NT2/D1 (cell line): ENCODE data around the gene CALHM3.
A peak's percentile ranks its signal among the peaks of the same experiment; 100 is the strongest.

Source experiments
- DNase-seq: peaks from one replicate; pipeline ENCODE4 v3.0.0-alpha.2; 2011; ENCODE audit warnings: low read depth, low spot score
- H3K27me3 ChIP-seq: 2 replicates; pipeline ENCODE4 v1.6.0; 2011; ENCODE audit warnings: mild to moderate bottlenecking; ENCODE audit not compliant: insufficient read length, insufficient read depth
- H3K36me3 ChIP-seq: 2 replicates; pipeline ENCODE4 v1.6.1; 2011; ENCODE audit warnings: mild to moderate bottlenecking, low read length, mixed read lengths; ENCODE audit not compliant: insufficient read depth, insufficient read length
- H3K4me1 ChIP-seq: 2 replicates; pipeline ENCODE4 v1.5.1; 2011; ENCODE audit not compliant: insufficient read depth, insufficient read length
- H3K4me3 ChIP-seq: 2 replicates; pipeline ENCODE4 v1.5.1; 2011; ENCODE audit warnings: low read depth; ENCODE audit not compliant: insufficient read length
- H3K9ac ChIP-seq: 2 replicates; pipeline ENCODE4 v1.6.0; 2011; ENCODE audit warnings: low read depth; ENCODE audit not compliant: insufficient read length
- H3K9me3 ChIP-seq: 2 replicates; pipeline ENCODE4 v1.5.1; 2011; ENCODE audit warnings: mild to moderate bottlenecking, low read length; ENCODE audit not compliant: insufficient read depth
- SUZ12 ChIP-seq: IDR thresholded peaks from 2 replicates; pipeline ENCODE4 v1.6.1; 2011; ENCODE audit not compliant: insufficient read length, insufficient read depth; ENCODE audit errors: extremely low read depth
- YY1 ChIP-seq: IDR thresholded peaks from 2 replicates; pipeline ENCODE4 v1.6.1; 2011; ENCODE audit not compliant: insufficient read length, insufficient read depth
- ZNF274 ChIP-seq: IDR thresholded peaks from 2 replicates; pipeline ENCODE4 v1.6.1; 2011; ENCODE audit warnings: mild to moderate bottlenecking, low read depth, low read length

The CALHM3 gene

DNA sequence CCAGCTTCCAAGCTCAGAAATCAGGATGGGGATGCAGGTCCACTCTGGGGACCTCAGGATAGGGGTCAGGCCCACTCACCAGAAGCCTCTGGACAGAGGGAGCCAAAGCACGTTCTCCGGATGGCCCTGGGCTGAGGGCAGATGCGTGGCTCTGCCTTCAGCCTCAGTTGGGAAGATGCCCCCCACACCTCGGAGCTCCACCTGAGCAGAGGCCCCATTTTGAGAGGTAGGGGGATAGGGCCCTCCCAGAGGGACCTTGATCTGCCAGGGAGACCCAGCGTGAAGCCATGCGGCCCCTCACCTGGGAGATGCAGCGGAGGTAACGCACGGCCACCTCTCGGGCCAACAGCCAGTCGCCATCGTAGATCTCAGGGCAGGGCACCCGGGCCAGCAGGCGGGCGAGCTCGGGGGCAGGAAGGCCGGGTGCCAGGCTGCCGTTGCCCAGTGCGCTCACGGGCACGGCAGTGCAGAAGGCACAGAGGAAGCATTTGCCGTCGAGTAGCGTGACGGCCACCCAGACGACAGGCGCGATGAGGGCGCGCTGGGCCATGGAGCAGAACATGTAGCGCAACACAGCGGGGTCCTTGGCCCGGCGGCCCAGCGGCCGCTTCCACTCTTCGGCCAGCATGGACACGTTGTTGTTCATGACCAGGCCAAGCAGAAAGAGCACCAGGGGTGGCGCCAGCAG lies 21.0 kb downstream of the CALHM3 start:
- H3K4me3 ChIP-seq, result no peak overlapping the region
- H3K4me1 ChIP-seq, result no peaks in the 10 kb centered on the region
- H3K36me3 ChIP-seq, result no peaks in the 10 kb centered on the region
- no peak for DNase-seq
- no peaks in the 10 kb centered on the region for H3K27me3 ChIP-seq
- no peak overlapping the region for H3K9ac ChIP-seq
- H3K9me3 ChIP-seq, result no peaks in the 10 kb centered on the region
- TF ChIP-seq ZNF274 (no peak), YY1 (no peak), SUZ12 (no peak)

DNA sequence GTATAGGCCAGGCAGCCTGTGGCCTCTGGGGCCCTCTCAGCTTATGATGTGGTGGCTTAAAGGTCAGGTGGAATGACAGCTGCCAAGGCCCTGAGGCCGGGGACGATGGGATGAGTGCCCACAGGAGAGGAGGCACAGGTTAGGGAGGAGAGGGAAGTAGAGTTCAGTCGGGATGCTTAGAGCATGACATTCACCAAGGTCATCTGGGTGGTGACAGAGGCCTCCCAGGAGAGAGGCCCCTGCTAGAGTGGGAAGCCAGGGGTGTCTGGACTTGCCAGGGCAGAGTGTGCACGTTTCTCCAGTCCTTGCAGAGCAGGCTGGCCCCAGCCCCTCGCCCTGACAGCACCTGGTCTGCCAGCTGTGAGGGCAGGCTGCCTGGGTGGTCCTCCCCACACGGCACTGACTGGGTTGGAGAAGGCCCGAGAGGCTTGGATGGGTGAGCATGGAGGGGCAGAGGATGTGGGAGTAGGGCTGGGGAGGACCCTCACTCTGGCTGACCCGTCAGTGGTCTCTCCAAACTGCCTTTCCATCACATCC lies 21.8 kb downstream of the CALHM3 start:
- Histone ChIP-seq H3K9ac (no peak overlapping the region), H3K27me3 (no peaks in the 10 kb centered on the region), H3K9me3 (no peaks in the 10 kb centered on the region), H3K36me3 (no peaks in the 10 kb centered on the region), H3K4me1 (no peaks in the 10 kb centered on the region), H3K4me3 (no peak overlapping the region)
- no peak for DNase-seq
- no peak for TF ChIP-seq YY1
- no peak for TF ChIP-seq ZNF274
- no peak for TF ChIP-seq SUZ12

DNA sequence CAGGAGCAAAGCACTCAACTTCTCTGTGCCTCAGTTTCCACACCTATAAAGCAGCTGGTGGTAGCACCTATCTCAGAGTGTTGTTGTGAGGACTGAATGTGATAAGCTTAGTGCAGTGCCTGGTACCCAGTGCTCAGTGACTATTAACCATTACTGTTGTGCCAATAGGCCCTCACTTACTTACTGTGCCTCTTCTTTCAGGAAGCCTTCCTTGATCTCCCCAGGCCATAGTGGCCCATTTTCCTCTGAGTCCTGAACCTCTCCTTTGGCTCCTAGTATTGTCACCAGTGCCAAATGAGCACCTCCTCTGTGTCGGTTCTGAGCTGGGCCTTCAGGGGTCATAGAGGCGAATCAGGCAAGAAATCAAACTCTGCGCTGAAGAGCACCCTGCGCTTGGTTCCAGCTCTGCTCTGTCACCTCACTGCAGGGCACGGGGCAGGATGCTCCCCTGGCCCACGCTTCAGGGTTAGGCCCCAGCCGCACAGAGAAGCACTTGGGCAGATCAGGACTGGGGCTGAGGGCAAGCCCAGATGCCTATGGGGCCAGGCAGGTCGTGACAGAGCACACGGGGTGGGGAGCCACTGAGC lies 22.9 kb downstream of the CALHM3 start:
- DNase-seq, result no peak
- TF ChIP-seq ZNF274 (no peak), SUZ12 (no peak), YY1 (no peak)

DNA sequence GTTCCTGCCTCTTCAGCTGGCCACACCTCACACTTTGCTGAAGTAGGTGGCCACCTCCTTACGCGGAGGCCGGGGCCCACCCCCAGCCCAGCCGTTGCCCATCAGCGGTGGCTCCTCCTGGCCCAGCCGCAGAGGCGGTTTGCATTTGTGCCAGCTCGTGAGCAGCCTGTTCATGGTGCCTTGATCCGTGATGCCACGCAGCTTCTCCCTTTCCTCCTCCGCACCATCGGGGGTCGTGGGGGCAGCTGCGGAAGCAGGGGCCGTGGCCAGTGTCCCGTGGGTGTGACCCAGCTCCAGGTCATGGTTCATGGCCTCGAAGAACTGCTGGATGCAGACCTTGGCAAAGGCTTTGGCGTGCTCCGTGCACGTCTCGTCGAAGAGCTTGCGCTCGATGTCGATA lies 23.8 kb downstream of the CALHM3 start:
- Histone ChIP-seq H3K9ac (no peak overlapping the region), H3K27me3 (no peaks in the 10 kb centered on the region), H3K4me1 (peaks cover 4% of the 10 kb centered on the region), H3K9me3 (no peaks in the 10 kb centered on the region), H3K4me3 (no peak overlapping the region), H3K36me3 (peaks cover 4% of the 10 kb centered on the region)
- no peak for DNase-seq
- TF ChIP-seq YY1 (no peak), ZNF274 (no peak), SUZ12 (no peak)

More for the DNA sequence above, 22.9 kb downstream of the CALHM3 start:
- Histone ChIP-seq H3K9ac (no peak overlapping the region), H3K9me3 (no peaks in the 10 kb centered on the region), H3K36me3 (no peaks in the 10 kb centered on the region), H3K4me3 (no peak overlapping the region), H3K27me3 (no peaks in the 10 kb centered on the region), H3K4me1 (peaks cover 2% of the 10 kb centered on the region)

DNA sequence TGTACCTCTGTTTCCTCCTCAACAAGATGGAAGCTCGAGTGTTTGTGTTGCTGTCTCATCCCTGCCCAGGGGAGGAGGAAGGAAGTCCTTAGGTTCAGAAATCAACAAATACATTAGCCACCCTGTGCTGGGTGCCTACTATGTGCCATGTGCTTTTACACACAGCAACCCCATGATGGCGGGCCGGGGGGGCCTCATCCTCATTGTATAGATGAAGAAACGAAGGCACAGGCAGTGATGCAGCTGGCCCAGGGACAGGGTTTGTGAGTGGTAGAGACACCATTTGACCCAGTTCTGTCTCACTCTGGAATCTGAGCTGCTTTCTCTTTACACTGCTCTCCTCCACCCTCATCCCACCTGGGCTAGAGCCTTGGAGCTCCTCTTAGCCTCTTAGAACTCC lies 25.0 kb downstream of the CALHM3 start:
- TF ChIP-seq YY1, result no peak
- no peak for TF ChIP-seq SUZ12
- TF ChIP-seq ZNF274, result no peak
- DNase-seq, result no peak
- Histone ChIP-seq H3K9ac (no peak overlapping the region), H3K4me1 (peaks cover 12% of the 10 kb centered on the region), H3K4me3 (no peak overlapping the region), H3K9me3 (no peaks in the 10 kb centered on the region), H3K36me3 (peaks cover 16% of the 10 kb centered on the region), H3K27me3 (no peaks in the 10 kb centered on the region)

DNA sequence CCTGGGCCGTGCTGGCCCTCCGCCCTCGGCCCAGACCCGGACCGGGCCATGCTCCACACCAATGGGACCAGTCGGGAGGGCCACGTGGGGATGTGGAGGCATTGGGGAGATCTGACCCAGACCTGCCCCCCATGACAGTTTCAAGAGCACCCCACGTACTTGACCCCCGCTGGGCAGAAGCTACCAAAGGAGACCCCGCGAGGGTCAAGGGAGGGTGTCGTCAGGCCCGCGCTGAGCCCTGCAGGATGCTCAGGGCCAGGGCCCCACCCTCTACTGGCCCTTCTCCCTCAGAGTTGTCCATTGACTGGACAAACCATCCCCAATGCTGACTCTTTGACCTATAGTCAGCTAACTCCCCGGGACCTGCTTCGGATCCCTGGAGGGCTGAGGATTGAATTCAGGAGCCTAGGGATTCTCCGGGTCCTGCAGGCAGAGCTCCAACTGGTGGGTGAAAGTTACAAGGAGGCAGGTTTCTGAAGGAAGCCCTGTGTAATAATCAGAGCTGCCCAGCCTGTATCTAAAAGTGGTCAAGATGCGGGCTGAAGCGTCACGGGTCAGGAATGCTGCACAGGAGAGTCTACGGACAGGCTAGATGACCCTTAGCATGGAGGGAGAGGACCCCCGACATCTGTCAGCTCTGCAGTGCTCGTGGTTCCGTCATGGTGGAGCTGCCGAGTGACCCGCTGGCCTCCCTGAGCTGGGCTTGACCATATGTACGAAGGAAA lies 26.4 kb downstream of the CALHM3 start:
- DNase-seq, result no peak
- TF ChIP-seq SUZ12, result no peak
- H3K4me1 ChIP-seq, result peaks cover 12% of the 10 kb centered on the region
- peaks cover 20% of the 10 kb centered on the region for H3K36me3 ChIP-seq
- H3K27me3 ChIP-seq, result no peaks in the 10 kb centered on the region
- H3K9me3 ChIP-seq, result no peaks in the 10 kb centered on the region
- H3K9ac ChIP-seq, result peak overlapping the region; percentile 61
- H3K4me3 ChIP-seq, result peak overlapping the region; percentile 24

DNA sequence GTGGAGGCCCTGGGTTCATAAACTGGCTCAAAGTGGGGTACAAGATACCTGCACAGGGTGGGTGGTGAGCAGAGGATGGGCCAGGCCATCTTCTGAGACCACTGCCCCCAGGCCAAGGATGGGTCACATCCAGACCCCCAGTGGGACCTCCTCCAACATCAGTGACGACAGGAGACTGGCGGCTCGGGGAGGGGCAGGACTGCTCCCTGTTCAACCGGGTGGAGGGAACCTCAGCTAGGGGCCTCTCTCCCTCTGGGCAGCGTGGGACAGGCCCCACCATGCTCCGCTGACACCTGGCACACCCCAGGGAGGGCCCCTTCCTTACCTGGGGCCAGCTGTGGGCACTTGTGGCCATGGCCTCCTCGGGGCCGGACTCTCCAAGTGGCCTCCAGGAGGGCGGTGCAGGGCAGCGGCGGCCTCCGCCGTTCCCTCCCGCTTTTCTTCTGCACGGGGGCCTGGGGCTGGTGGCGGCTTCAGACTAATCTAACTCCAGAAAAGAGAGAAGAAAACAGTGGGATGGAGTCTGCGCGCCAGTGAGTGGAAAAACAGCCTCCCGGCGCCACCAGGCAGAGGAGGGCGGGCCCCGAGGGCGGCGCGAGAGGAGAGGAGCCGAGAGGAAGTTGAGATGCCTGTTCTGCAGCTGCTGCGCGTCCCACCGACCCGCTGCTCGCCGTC lies 27.1 kb downstream of the CALHM3 start, which contains the start of gene CALHM2:
TSS of gene CALHM2 (minus strand) at position 540 of the 675 bp plus-strand sequence. CDS start 2,429 bp downstream, outside the sequence.
- peaks cover 27% of the 10 kb centered on the region for H3K36me3 ChIP-seq
- no peaks in the 10 kb centered on the region for H3K9me3 ChIP-seq
- no peak for DNase-seq
- no peaks in the 10 kb centered on the region for H3K27me3 ChIP-seq
- peak within 1 kb of the TSS; percentile 43 for H3K4me3 ChIP-seq
- peak within 1 kb of the TSS; percentile 70 for H3K9ac ChIP-seq
- TF ChIP-seq YY1 (no peak), SUZ12 (no peak), ZNF274 (no peak)
- peaks cover 12% of the 10 kb centered on the region for H3K4me1 ChIP-seq
